PC-3 (cell line): ENCODE data around the gene PFN1. TPM values are rescaled to one million over a fixed set of nuclear protein-coding genes. Genes with fewer than 3 reads are reported as not detected.

Experiments
- ATAC-seq: fragments of 200-7000 bp; cut with Tn5 transposase; 2 replicates; pipeline ENCODE4 v1.9.1; 2020; ENCODE audit warnings: mild to moderate bottlenecking, moderate library complexity
- BruUV-seq: library from RNA; stranded (reverse); fragments of 400-500 nt; replicated peaks from 2 replicates; lab custom pipeline; 2021; lab: Mats Ljungman, UMichigan
- CTCF ChIA-PET: fragments of 300-600 bp; sonication (Branson Sonifier 250); formaldehyde crosslinking; loops from one replicate; lab custom pipeline; 2022; ENCODE audit warnings: antibody characterized with exemption; lab: Charles Lee
- POLR2A ChIA-PET: fragments of 300-600 bp; sonication (Branson Sonifier 250); formaldehyde crosslinking; loops from one replicate; lab custom pipeline; 2022; ENCODE audit warnings: antibody characterized with exemption; ENCODE audit not compliant: unreplicated experiment; lab: Charles Lee
- DNase-seq: peaks from one replicate; pipeline ENCODE4 v3.0.0-alpha.2; 2015
- H2AFZ ChIP-seq: fragments of 300-600 bp; sonication (generic); 2 replicates; pipeline ENCODE4 v1.6.0; 2016; ENCODE audit warnings: antibody characterized with exemption, low read length
- H3F3A ChIP-seq: fragments of 300-600 bp; sonication (generic); one replicate; pipeline ENCODE4 v1.6.0; 2017; ENCODE audit warnings: antibody characterized with exemption, low read length, control low read depth, mild to moderate bottlenecking; ENCODE audit not compliant: unreplicated experiment
- H3K27ac ChIP-seq: fragments of 300-600 bp; sonication (generic); 2 replicates; pipeline ENCODE4 v1.5.1; 2016; ENCODE audit warnings: mild to moderate bottlenecking, low read length
- H3K27me3 ChIP-seq: fragments of 300-600 bp; sonication (generic); 2 replicates; pipeline ENCODE4 v1.6.1; 2016; ENCODE audit warnings: low read length, mixed read lengths
- H3K36me3 ChIP-seq: fragments of 300-600 bp; sonication (generic); 2 replicates; pipeline ENCODE4 v1.6.1; 2016; ENCODE audit warnings: low read depth, mixed run types, low read length, mixed read lengths
- H3K4me1 ChIP-seq: fragments of 300-600 bp; sonication (generic); 2 replicates; pipeline ENCODE4 v1.5.1; 2016; ENCODE audit warnings: low read length; ENCODE audit not compliant: insufficient read depth
- H3K4me2 ChIP-seq: fragments of 300-600 bp; sonication (generic); 2 replicates; pipeline ENCODE4 v1.6.0; 2016; ENCODE audit warnings: low read length
- H3K4me3 ChIP-seq: fragments of 300-600 bp; sonication (generic); 2 replicates; pipeline ENCODE4 v1.5.1; 2016; ENCODE audit warnings: mild to moderate bottlenecking, low read length, mixed read lengths
- H3K79me2 ChIP-seq: fragments of 300-600 bp; sonication (generic); 2 replicates; pipeline ENCODE4 v1.6.1; 2017; ENCODE audit warnings: low read length, mixed read lengths
- H3K9ac ChIP-seq: fragments of 300-600 bp; sonication (generic); 2 replicates; pipeline ENCODE4 v1.6.0; 2016; ENCODE audit warnings: mild to moderate bottlenecking, low read length
- H3K9me2 ChIP-seq: fragments of 300-600 bp; sonication (generic); replicated peaks from 2 replicates; pipeline ENCODE4 v1.6.1; 2016; ENCODE audit warnings: mixed run types, low read length, mixed read lengths
- H3K9me3 ChIP-seq: fragments of 300-600 bp; sonication (generic); 2 replicates; pipeline ENCODE4 v1.6.1; 2016; ENCODE audit warnings: low read length, mixed read lengths
- H4K20me1 ChIP-seq: fragments of 300-600 bp; sonication (generic); 2 replicates; pipeline ENCODE4 v1.6.1; 2016; ENCODE audit warnings: low read length, mixed read lengths
- EZH2 ChIP-seq: fragments of 300-600 bp; sonication (generic); IDR thresholded peaks from one replicate; pipeline ENCODE4 v1.6.1; 2017; ENCODE audit warnings: antibody characterized with exemption, mild to moderate bottlenecking, low read length; ENCODE audit not compliant: unreplicated experiment
- EZH2phosphoT487 ChIP-seq: fragments of 300-600 bp; sonication (generic); IDR thresholded peaks from 2 replicates; pipeline ENCODE4 v1.6.1; 2018; ENCODE audit warnings: mild to moderate bottlenecking, antibody characterized with exemption, low read length, borderline replicate concordance
- intact Hi-C: fragments of 100-400 bp; cut with micrococcal nuclease; formaldehyde crosslinking; loops from 2 replicates; pipeline ENCODE4 v1.9.0; 2023
- total RNA-seq: library from RNA; depleted of rRNA; stranded (reverse); fragments of >200 nt; gene quantifications from 2 replicates; pipeline ENCODE4 v1.2.3, GENCODE V29; 2014
- TF ChIP-seq, protein P1 (sequence below): fragments of 300-600 bp; sonication (generic); conservative IDR thresholded peaks from 2 replicates; pipeline ENCODE4 v1.5.1; 2017; ENCODE audit warnings: antibody characterized with exemption, low read depth, mild to moderate bottlenecking, low read length

The PFN1 gene
- total RNA-seq, 1 experiment from 2014 or later = 1,914 TPM

GRCh38 chr17:4937553-4937952, 10.8 kb downstream of the PFN1 start:
- Histone ChIP-seq H3K4me3 (no peak overlapping the region), H3F3A (no peaks in the 10 kb centered on the region), H3K79me2 (peaks cover 41% of the 10 kb centered on the region), H3K27me3 (no peaks in the 10 kb centered on the region), H3K36me3 (peaks cover 10% of the 10 kb centered on the region; the same call in 1 of the 2 replicates), H3K4me1 (peaks cover 22% of the 10 kb centered on the region), H2AFZ (no peak overlapping the region), H3K4me2 (no peak overlapping the region), H3K9me2 (no peaks in the 10 kb centered on the region), H4K20me1 (no peaks in the 10 kb centered on the region), H3K9ac (no peak overlapping the region), H3K27ac (no peak overlapping the region), H3K9me3 (no peaks in the 10 kb centered on the region)
- TF ChIP-seq EZH2phosphoT487 (no peak), EZH2 (no peak)
- TF ChIP-seq, protein P1, sequence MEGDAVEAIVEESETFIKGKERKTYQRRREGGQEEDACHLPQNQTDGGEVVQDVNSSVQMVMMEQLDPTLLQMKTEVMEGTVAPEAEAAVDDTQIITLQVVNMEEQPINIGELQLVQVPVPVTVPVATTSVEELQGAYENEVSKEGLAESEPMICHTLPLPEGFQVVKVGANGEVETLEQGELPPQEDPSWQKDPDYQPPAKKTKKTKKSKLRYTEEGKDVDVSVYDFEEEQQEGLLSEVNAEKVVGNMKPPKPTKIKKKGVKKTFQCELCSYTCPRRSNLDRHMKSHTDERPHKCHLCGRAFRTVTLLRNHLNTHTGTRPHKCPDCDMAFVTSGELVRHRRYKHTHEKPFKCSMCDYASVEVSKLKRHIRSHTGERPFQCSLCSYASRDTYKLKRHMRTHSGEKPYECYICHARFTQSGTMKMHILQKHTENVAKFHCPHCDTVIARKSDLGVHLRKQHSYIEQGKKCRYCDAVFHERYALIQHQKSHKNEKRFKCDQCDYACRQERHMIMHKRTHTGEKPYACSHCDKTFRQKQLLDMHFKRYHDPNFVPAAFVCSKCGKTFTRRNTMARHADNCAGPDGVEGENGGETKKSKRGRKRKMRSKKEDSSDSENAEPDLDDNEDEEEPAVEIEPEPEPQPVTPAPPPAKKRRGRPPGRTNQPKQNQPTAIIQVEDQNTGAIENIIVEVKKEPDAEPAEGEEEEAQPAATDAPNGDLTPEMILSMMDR = no peak
- no TSS peak for BruUV-seq
- DNase-seq (no peak), ATAC-seq (no peak)
- intact Hi-C loops = no loop called here
- ChIA-PET CTCF (no interaction called here), POLR2A (no interaction called here)

DNA sequence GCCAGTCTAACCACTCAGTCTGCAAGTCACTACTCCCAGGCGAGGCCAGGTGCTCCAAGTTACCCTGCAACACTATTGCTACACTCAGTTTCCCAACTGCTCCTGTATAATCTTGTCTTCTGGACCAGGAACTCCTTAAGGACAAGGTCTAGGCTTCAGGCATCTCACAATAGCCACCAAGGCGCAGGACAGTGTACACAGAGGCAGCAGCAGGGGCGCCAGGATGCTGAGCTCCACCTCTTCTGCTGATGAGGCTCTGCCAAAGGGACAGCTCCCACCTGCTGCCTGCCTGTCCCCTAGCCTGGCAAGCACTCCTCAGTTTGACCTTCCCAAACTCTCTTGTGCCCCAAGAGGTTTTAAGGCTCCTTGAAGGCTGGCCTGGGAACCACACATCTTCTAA, 11.9 kb downstream of the PFN1 start:
- no peak overlapping the region for H3K4me3 ChIP-seq
- H4K20me1 ChIP-seq = no peaks in the 10 kb centered on the region
- intact Hi-C loops = no loop called here
- H3K27me3 ChIP-seq = no peaks in the 10 kb centered on the region
- ATAC-seq (no peak), DNase-seq (no peak)
- no peak overlapping the region for H3K9ac ChIP-seq
- H3K4me2 ChIP-seq = no peak overlapping the region
- H2AFZ ChIP-seq = no peak overlapping the region
- H3K9me3 ChIP-seq = no peaks in the 10 kb centered on the region
- H3F3A ChIP-seq = no peaks in the 10 kb centered on the region
- H3K27ac ChIP-seq = no peak overlapping the region
- H3K79me2 ChIP-seq = peaks cover 30% of the 10 kb centered on the region
- TF ChIP-seq, protein P1 = no peak
- no peak for TF ChIP-seq EZH2phosphoT487
- no peak for TF ChIP-seq EZH2
- POLR2A ChIA-PET = no interaction called here
- H3K9me2 ChIP-seq = no peaks in the 10 kb centered on the region
- peaks cover 10% of the 10 kb centered on the region; the same call in 1 of the 2 replicates for H3K36me3 ChIP-seq
- CTCF ChIA-PET = no interaction called here
- no TSS peak for BruUV-seq
- peaks cover 15% of the 10 kb centered on the region for H3K4me1 ChIP-seq

- H3K27ac ChIP-seq = no peak overlapping the region
- no peak for ATAC-seq
- BruUV-seq = no TSS peak
- TF ChIP-seq, protein P1 = no peak
- TF ChIP-seq EZH2 = no peak
- TF ChIP-seq EZH2phosphoT487 = no peak
- no peaks in the 10 kb centered on the region for H3F3A ChIP-seq
- H3K9me3 ChIP-seq = no peaks in the 10 kb centered on the region
- no peak for DNase-seq
- CTCF ChIA-PET = no interaction called here
- no peak overlapping the region for H3K4me3 ChIP-seq
- POLR2A ChIA-PET = interaction anchor here (0.5 kb wide), 1 partner anchor 154 kb away, joined by 4 read pairs; no protein-coding TSS in a partner anchor
- H3K4me1 ChIP-seq = peaks cover 14% of the 10 kb centered on the region
- H3K36me3 ChIP-seq = peaks cover 10% of the 10 kb centered on the region; the same call in 1 of the 2 replicates
- no peak overlapping the region for H3K9ac ChIP-seq
- no peaks in the 10 kb centered on the region for H3K9me2 ChIP-seq
- H3K27me3 ChIP-seq = no peaks in the 10 kb centered on the region
- peaks cover 22% of the 10 kb centered on the region for H3K79me2 ChIP-seq
- no peak overlapping the region for H3K4me2 ChIP-seq
- no peak overlapping the region for H2AFZ ChIP-seq
- intact Hi-C loops = no loop called here
- H4K20me1 ChIP-seq = no peaks in the 10 kb centered on the region
These were observed 12.7 kb downstream of the PFN1 start for GRCh38 chr17:4935650-4936049.
